NB4 (cell line): ENCODE results near the gene CEMIP2.

ENCODE experiments used
- DNase-seq: peaks from one replicate; pipeline ENCODE4 v3.0.0; 2010; ENCODE audit warnings: low read depth
- H3K4me3 ChIP-seq: one replicate; pipeline ENCODE4 v1.5.1; 2011; ENCODE audit warnings: mild to moderate bottlenecking, low read depth, low read length, moderate library complexity
- CTCF ChIP-seq: IDR thresholded peaks from one replicate; pipeline ENCODE4 v1.5.1; 2012; ENCODE audit warnings: low read depth, low read length
- MAX ChIP-seq: IDR thresholded peaks from 2 replicates; pipeline ENCODE4 v1.6.1; 2011; ENCODE audit warnings: low read depth, low read length
- MYC ChIP-seq: IDR thresholded peaks from 2 replicates; pipeline ENCODE4 v1.6.1; 2011; ENCODE audit warnings: low read depth, low read length
- POLR2A ChIP-seq: IDR thresholded peaks from 2 replicates; pipeline ENCODE4 v1.6.1; 2011; ENCODE audit warnings: mild to moderate bottlenecking; ENCODE audit not compliant: insufficient read length; ENCODE audit errors: extremely low read depth

CEMIP2 gene

DNA sequence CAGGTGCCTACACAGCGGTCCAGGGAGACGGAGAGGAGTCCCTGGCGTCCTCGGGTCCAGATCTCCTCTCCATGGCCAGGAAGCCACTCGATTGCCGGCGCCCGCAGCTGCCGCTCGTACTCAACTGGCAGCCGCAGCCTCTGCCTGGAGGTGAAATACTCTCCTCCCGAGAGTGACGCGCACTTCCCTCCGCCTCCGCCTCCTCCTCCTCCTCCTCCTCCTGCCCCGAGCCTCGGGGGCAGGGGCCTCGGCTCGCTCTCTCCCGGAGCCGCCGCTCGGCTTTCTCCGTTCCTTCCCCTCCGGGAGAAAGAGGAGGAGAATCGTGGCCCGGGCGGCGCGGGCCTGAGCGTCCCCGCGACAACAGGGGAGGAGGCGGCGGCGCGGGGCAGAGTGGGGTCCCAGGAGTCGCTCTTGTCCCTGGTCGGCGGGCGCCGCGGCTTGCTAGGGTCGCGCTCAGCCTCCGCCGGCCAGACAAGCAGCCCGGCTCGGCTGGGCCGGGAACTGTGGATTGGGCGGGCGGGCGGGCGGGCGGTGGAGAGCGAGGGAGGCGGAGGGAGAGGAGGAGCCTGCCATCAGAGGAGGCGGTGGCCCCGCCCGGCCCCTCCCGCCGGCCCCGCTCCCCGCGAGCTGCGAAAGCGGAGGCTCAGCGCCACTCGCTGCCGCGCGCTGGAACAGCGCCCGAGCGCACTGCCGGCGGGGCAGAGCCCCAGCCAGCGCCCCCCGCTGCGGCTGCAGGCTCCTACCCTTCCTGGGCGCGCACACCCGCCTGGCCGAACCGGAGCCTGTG is at the start of gene CEMIP2:
TSS of gene CEMIP2 (minus strand) at position 126 of the 787 bp plus-strand sequence. CDS start 18,140 bp downstream, outside the sequence.
- TF ChIP-seq CTCF: no peak
- no peak for TF ChIP-seq MYC
- TF ChIP-seq MAX: no peak
- no peak for TF ChIP-seq POLR2A
- DNase-seq: peak; percentile 78
- no peak within 1 kb of the TSS for H3K4me3 ChIP-seq

DNA sequence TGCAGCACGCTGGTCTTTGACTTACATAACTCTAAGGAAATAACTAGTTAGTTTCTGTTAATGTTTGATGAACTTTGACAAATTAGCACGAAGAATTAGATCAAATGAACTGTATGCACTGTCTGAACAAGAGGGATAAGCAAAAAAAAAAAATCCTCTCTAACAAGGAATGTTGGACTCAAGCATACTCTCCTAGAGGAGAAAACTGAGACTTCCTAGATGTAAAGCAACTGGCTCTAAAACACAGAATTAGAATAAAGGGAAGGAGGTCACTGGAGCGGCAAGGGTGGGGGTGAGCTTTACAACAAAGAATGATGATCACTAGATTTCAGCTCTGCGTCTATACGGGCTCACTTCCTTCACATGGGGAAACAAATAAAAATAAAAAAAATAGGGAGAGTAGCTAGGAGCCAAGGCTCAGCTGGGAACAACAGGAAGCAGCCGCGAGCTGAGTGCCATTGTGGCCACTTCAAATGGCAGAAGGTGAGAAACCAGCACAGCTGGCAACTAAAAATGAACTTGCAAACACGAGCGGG is 48.7 kb upstream of the CEMIP2 start:
- no peak overlapping the region for H3K4me3 ChIP-seq
- DNase-seq: no peak
- TF ChIP-seq POLR2A: no peak
- TF ChIP-seq MAX: no peak
- no peak for TF ChIP-seq MYC
- no peak for TF ChIP-seq CTCF

DNA sequence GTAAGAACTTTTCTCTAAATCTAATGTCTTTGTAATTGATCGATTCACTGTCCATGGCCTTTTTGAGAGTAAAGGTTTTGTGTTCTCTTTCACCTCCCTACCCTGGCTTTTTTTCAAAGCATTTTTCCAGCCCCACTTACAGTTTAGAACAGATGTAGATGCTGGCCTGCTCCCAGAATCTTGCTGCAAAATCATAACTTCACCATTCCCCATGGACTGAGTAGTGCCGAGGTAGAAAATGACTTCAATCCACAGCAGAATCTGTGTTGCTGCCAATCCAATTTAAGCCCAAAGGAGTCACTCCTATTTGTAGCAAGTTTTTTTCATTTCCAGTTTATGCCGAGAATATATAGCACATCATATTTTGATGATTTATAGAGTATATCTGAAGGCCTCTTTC is 46.5 kb upstream of the CEMIP2 start:
- no peak for DNase-seq
- no peak for TF ChIP-seq MYC
- TF ChIP-seq MAX: no peak
- no peak for TF ChIP-seq CTCF
- no peak for TF ChIP-seq POLR2A
- no peak overlapping the region for H3K4me3 ChIP-seq

GRCh38 chr9:71814226-71814625 is 45.9 kb upstream of the CEMIP2 start:
- no peak for DNase-seq
- TF ChIP-seq MYC (no peak), CTCF (no peak), MAX (no peak), POLR2A (no peak)
- H3K4me3 ChIP-seq: no peak overlapping the region

DNA sequence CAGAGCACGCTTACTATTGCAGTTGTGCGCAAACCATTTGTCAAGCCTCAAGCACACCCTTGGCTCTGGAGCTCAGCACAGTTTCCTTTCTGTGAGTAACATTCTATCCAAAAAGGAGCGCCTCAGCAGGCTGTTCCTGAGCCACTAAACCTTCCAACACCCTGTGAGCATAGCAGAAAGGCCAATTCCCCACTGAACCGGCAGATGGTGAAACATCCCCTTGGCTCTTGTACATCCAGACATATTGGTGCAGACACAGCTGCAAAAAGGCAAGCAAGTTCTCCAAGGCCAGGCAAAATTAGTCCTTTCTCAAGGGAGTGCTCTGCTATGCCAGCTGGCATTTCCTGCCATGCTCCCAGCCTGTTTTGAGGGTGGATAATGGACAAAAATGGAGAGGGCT is 44.1 kb upstream of the CEMIP2 start:
- H3K4me3 ChIP-seq: no peak overlapping the region
- TF ChIP-seq CTCF: no peak
- no peak for TF ChIP-seq POLR2A
- TF ChIP-seq MYC: no peak
- TF ChIP-seq MAX: no peak
- no peak for DNase-seq
